ENCODE data around the gene PTPRN2.
"Not testable (repeated sequence)": the region's sequence is repeated elsewhere in the genome, so short reads cannot be mapped to it uniquely, and the experiment has no call there.

PTPRN2 gene

DNA sequence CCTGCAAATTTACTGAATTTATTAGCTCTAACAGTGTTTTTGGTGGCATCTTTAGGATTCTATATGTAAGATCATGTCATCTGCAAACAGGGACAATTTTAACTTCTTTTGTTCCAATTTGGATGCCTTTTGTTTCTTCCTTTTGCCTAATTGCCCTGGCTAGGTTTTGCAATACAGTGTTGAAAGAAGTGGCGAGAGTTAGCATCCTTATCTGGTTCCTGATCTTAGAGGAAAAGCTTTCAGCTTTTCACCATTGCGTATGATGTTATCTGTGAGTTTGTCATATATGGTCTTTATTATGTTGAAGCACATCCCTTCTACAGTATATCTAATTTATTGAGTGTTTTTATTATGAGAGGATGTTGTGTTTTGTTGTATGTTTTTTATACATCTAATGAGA lies 301.4 kb downstream of the PTPRN2 start:
- no peak for DNase-seq

- DNase-seq, result no peak
Measured at GRCh38 chr7:158285383-158285770, 302.2 kb downstream of the PTPRN2 start.

DNA sequence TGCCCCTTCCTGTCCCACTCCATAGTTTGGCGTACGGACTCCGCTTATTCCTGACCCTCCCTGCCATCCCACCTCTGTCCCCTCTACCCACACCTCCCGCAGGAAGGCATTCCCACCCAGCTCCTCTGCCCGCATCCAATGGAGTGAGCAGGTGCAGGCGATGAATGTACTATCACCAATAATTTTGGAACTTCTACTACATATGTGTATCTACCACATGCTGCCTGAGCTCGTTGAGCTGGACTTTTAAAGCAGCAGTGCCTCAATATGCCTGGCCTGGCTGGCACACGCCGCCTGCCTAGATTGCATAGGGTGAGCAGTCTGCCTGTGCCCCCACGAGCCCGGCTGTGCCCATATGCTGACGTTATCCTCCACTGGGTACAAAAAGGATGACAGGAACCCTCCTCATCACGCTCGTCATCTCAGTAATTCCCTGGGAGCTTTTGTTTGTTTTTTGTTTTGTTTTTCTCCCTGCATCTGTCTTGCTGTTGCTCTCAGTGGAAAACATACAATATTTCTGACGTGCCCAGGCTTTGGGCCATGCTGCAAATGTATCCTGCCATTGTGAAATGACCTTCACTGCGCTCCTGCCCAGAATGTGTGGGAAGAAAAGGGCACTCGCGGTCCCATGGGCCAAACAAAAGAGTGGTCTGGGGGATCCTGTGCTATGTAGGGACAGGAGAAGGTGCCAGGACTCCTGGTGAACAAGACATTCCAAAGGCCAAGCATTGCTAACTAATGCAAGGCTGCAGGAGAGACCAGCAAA lies 302.8 kb downstream of the PTPRN2 start:
- no peak for DNase-seq

DNA sequence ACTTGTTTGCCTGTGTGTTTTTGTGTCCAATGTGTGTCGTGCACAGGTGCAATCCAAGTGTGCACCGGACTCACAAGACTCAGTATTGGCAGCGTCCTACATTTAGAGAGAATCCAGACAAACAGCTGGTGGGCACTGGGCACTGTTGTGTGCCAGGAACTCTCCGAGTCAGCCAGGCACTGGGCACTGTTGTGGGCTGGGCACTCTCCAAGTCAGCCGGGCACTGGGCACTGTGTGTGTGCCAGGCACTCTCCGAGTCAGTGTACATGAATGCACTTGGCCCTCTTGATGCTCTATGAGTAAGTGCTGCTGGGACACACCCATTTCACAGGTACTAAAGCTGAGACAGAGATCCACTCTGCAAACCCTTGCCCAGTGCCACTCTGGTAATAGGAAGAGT lies 303.5 kb downstream of the PTPRN2 start:
- DNase-seq, result no peak

- DNase-seq, result no peak
Measured at GRCh38 chr7:158283016-158283974, 304.3 kb downstream of the PTPRN2 start.

DNA sequence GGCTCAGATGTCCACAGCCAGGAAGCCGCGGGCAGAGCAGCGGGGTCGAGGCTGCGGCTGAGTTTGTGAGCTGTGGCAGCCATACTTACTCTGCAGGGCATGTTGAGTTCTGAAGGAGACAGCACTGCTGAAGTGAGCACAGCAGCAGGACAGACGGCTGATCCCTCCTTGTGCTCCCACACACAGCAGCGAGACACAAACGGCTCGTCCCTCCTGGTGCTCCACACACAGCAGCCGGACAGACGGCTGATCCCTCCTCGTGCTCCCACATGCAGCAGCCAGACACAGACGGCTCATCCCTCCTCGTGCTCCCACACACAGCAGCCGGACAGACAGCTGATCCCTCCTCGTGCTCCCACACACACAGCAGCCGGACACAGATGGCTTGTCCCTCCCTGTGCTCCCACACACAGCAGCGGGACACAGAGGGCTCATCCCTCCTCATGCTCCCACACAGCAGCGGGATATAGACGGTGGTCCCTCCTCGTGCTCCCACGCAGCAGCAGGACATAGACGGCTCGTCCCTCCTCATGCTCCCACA lies 305.1 kb downstream of the PTPRN2 start:
- DNase-seq, result no peak

GRCh38 chr7:158281441-158281840 lies 306.2 kb downstream of the PTPRN2 start:
- DNase-seq, result no peak

GRCh38 chr7:158280448-158281144 lies 307.0 kb downstream of the PTPRN2 start:
- no peak for DNase-seq

DNA sequence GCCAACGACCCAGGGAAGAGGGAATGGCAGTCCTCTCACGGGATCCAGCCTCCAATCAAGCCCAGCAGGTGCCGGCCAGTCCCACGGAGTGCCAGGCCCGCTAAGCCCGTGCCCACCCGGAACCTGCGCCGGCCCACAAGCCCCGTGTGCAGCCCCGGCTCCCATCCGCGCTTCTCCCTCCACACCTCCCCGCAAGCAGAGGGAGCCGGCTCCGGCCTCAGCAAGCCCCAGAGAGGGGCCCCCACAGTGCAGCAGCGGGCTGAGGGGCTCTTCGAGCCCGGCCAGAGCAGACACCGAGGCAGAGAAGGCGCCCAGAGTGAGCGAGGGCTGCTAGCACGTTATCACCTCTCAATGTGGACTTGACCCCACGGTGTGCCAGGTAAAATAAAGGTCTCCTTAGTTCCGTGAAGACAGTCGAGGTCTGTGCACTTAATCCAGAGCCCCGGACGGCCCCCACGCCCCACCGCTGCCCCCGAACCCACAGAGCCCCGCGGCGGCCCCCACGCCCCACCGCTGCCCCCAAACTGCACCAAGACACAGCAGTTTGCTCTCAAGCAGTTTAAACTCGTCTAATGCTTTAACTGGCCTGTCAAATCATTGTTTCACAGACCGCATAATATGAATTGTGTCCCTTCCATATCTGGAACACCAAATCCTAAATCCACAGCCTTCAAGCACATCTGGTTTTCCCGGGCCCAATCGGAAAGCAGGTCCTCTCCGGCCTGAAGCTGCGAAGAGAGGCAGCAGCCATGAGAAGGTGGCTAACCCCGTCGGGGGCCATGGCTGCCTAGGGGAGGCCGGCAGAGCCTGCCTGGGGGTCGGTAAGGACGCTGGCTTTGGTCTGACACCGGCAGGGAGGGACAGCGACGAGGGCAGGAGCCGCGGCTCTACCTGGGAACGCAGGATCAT lies 307.8 kb downstream of the PTPRN2 start:
- DNase-seq, result no peak

DNA sequence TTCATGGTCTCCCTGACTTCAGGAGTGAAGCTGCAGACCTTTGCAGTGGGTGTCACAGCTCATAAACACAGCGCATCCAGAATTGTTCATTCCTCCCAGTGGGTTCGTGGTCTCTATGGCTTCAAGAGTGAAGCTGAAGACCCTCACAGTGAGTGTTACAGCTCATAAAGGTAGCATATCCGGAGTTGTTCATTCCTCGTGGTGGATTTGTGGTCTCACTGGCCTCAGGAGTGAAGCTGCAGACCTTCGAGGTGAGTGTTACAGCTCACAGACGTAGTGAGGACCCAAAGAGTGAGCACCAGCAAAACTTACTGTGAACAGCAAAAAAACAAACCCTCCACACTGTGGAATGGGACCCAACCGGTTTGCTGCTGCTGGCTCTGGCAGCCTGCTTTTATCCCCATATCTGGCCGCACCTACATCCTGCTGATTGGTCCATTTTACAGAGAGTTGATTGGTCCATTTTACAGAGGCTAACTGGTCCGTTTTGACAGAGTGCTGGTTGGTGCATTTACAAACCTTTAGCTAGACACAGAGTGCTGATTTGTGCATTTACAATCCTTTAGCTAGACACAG lies 308.8 kb downstream of the PTPRN2 start:
- DNase-seq, result no peak

DNA sequence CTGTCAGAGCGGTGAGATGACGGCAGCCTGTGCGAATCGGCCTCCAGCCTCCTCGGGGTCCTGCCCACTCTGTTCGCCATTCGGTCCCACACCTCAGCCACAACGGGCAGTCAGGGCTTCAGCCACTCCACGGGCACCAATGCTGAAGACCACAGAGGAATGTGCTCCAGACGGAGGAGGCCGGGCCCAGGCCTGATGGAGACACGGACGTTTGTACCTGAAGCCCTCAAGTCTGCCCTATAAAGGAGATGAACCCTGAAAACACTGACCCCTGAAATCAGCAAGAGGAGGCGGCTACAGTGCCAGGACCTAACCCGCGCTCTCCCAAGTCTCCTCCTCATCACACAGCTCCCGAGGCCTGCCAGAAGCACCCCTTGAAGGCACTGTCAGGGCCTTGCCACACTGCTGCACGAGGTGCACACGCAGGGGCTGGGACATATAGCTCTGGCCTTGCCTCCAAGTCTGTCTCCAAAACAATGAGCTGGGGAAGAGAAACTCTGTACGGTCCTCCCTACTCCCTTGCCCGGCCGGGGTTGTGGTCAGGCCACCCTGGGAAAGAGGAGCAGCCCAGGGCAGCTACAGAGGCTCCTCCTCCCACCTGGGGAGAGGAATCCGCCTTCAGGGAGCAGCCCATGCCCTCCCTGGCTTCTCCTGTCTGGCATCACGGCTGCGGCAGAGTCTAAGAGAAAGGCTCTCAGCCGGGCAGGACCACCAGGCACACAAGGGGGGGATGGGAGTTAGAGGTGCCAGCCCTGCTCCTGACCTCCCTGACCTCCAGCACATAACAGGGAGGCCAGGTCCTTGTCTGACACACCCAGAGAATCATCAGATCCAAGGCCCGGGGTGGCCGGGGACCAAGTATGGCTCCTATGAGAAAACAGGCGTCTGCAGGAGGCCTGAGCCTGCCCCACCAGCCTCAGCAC lies 310.1 kb downstream of the PTPRN2 start:
- no peak for DNase-seq

- no peak for DNase-seq
Measured at GRCh38 chr7:158276414-158277218, 311.0 kb downstream of the PTPRN2 start.

- DNase-seq, result no peak
Measured at GRCh38 chr7:158275711-158276413, 311.8 kb downstream of the PTPRN2 start.

GRCh38 chr7:158274996-158275395 lies 312.6 kb downstream of the PTPRN2 start:
- DNase-seq, result no peak

- no peak for DNase-seq
Measured at GRCh38 chr7:158274404-158274811, 313.2 kb downstream of the PTPRN2 start.

DNA sequence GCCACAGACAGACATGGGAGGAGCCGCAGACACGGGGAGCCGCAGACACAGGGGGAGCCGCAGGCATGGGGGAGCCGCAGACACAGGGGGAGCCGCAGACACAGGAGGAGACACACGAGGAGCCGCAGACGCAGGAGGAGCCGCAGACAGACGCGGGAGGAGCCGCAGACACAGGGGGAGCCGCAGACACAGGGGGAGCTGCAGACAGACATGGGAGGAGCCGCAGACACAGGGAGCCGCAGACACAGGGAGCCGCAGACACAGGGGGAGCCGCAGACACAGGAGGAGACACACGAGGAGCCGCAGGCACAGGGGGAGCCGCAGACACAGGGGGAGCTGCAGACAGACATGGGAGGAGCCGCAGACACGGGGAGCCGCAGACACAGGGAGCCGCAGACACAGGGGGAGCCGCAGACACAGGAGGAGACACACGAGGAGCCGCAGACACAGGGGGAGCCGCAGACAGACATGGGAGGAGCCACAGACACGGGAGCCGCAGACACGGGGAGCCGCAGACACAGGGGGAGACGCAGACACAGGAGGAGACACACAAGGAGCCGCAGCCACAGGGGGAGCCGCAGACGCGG lies 313.8 kb downstream of the PTPRN2 start:
- not testable (repeated sequence) for DNase-seq

DNA sequence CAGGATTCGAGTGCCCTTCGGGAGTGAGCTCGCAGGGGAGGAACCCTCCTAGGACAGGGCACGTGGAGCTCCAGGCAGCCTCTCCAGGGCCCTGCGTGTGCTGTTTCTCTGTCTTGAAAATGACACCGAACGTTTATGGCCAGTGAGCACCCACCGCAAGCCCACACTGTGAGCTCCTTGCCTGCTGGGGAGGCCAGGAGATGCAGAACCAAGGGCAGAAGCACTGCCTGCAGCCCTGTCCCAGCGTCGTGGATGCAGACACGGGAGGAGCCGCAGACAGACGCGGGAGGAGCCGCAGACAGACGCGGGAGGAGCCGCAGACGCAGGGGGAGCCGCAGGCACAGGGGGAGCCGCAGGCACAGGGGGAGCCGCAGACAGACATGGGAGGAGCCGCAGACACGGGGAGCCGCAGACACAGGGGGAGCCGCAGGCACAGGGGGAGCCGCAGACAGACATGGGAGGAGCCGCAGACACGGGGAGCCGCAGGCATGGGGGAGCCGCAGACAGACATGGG lies 314.4 kb downstream of the PTPRN2 start:
- no peak for DNase-seq

- DNase-seq, result no peak
Measured at GRCh38 chr7:158272509-158273137, 315.0 kb downstream of the PTPRN2 start.

All from activated CD4-positive, alpha-beta T cell treated with anti-CD3 and anti-CD28 coated beads, Interleukin-2, Interleukin-6, amounts not matched to agents 100 ng/mL and 50 ng/mL, durations not matched to agents 16 hours and 8 hours (primary cell).